Measurements from ENCODE around the gene SNX8. TPM values are rescaled to one million over a fixed set of nuclear protein-coding genes. Genes with fewer than 3 reads are reported as not detected.

SNX8 gene
- total and polyA plus RNA-seq, 2 donors (not counting 3 experiments of a cell fraction or from before 2014, with no cell fraction given): 24.5 to 50.3 TPM

DNA sequence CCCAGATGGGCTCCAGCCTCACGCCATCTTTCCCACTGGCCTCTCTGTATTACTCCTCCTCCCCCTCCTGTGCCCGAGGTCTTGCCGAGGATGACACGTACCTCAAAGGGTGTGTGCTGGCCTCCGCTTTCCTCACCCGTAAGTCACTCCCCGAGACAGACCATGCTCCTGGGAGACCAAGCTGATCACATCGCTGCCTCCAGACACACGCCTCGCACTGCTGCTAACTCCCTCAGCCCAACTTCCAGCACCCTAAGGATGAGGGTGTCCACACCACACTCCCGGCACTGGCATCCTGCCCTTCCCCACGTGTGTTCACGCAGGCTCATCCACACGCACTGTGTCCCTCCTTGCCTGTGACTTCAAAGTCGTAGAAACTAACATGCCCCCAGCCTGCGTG is 105.5 kb downstream of the SNX8 start:
- no TSS peak for BruUV-seq (replicated peaks)
- no peak overlapping the region for H3K27ac ChIP-seq (ENCODE audit: insufficient read depth, low read depth, low read length)
- H3K79me2 ChIP-seq (ENCODE audit: control insufficient read depth, insufficient read depth, low read length): no peaks in the 10 kb centered on the region
- H3K4me3 ChIP-seq (replicated peaks in 1 of 3; ENCODE audit: insufficient read depth in 1 of 3, low read depth in 1 of 3, low read length in 3 of 3): no peak overlapping the region
- H3K36me3 ChIP-seq (ENCODE audit: control insufficient read depth in 2 of 2, extremely low read depth in 1 of 2, insufficient read depth in 2 of 2, low read length in 2 of 2): peaks cover 3 to 16% of the 10 kb centered on the region in 2 experiments
- intact Hi-C loops (cut with micrococcal nuclease) (loop anchor here (1.0 to 2.0 kb wide), 3 partner anchors 104 to 629 kb away; no protein-coding TSS in a partner anchor), dilution Hi-C loops (cut with MboI; ENCODE audit: extremely low pct_ligation_motif_present, low sequenced_read_pairs) (no loop called here)
- ChIA-PET CTCF (interaction anchor here (1.0 to 3.3 kb wide), 11 partner anchors 14 to 628 kb away, joined by 3 to 36 read pairs (median 6); no protein-coding TSS in a partner anchor), POLR2A (no interaction called here)
- DNase-seq (ENCODE audit: low read depth, low spot score) (no peak), FAIRE-seq (no peak)
- H2AFZ ChIP-seq (ENCODE audit: low read depth, low read length): no peak overlapping the region
- no peaks in the 10 kb centered on the region for H3K9me3 ChIP-seq (replicated peaks; ENCODE audit: control insufficient read depth, insufficient read depth, low read length)
- no peak overlapping the region for H3K9ac ChIP-seq (replicated peaks; ENCODE audit: extremely low read depth, insufficient read depth, low read length)
- H3K4me1 ChIP-seq (ENCODE audit: control insufficient read depth, extremely low read depth, insufficient read depth, low read length): no peaks in the 10 kb centered on the region
- H4K20me1 ChIP-seq (replicated peaks; ENCODE audit: control insufficient read depth, extremely low read depth, insufficient read depth, low read length): no peaks in the 10 kb centered on the region
- TF ChIP-seq JUN (IDR thresholded peaks at IDR 0.05; ENCODE audit: borderline replicate concordance, insufficient read depth, insufficient read length, low read depth) (no peak), GATA2 (IDR thresholded peaks at IDR 0.05; ENCODE audit: insufficient read depth, insufficient read length, low read depth, low read length) (no peak), POLR2A (IDR thresholded peaks at IDR 0.05; ENCODE audit: low read depth, low read length) (no peak), MYC (IDR thresholded peaks at IDR 0.05; ENCODE audit: low read depth, low read length) (no peak), POLR2AphosphoS5 (IDR thresholded peaks at IDR 0.05; ENCODE audit: insufficient read depth, low read depth, low read length) (no peak), FOS (IDR thresholded peaks at IDR 0.05; ENCODE audit: borderline replicate concordance, insufficient read depth, low read length) (no peak), EZH2 (IDR thresholded peaks at IDR 0.05; ENCODE audit: borderline replicate concordance, low read depth, low read length, severe bottlenecking) (no peak)
- TF ChIP-seq, protein P1, sequence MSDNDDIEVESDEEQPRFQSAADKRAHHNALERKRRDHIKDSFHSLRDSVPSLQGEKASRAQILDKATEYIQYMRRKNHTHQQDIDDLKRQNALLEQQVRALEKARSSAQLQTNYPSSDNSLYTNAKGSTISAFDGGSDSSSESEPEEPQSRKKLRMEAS (IDR thresholded peaks at IDR 0.05; ENCODE audit: insufficient read depth, insufficient read length): no peak
- TF ChIP-seq, protein P2, sequence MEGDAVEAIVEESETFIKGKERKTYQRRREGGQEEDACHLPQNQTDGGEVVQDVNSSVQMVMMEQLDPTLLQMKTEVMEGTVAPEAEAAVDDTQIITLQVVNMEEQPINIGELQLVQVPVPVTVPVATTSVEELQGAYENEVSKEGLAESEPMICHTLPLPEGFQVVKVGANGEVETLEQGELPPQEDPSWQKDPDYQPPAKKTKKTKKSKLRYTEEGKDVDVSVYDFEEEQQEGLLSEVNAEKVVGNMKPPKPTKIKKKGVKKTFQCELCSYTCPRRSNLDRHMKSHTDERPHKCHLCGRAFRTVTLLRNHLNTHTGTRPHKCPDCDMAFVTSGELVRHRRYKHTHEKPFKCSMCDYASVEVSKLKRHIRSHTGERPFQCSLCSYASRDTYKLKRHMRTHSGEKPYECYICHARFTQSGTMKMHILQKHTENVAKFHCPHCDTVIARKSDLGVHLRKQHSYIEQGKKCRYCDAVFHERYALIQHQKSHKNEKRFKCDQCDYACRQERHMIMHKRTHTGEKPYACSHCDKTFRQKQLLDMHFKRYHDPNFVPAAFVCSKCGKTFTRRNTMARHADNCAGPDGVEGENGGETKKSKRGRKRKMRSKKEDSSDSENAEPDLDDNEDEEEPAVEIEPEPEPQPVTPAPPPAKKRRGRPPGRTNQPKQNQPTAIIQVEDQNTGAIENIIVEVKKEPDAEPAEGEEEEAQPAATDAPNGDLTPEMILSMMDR (IDR thresholded peaks at IDR 0.05; ENCODE audit: extremely low read depth in 1 of 2, insufficient read depth in 1 of 2, low read depth in 1 of 2, low read length in 2 of 2): no peak
- no peaks in the 10 kb centered on the region for H3K9me1 ChIP-seq (replicated peaks; ENCODE audit: control insufficient read depth, extremely low read depth, insufficient read depth, low read length)
- H3K27me3 ChIP-seq (ENCODE audit: control insufficient read depth in 2 of 2, insufficient read depth in 2 of 2, low read length in 2 of 2): no peaks in the 10 kb centered on the region
- H3K4me2 ChIP-seq (ENCODE audit: insufficient read depth, low read length): no peak overlapping the region

Data from endothelial cell of umbilical vein (primary cell).